DMS 273 (cell line): ENCODE measurements around the gene MAP3K10.
A peak's percentile ranks its signal among the peaks of the same experiment; 100 is the strongest.

Experiments used
- DNase-seq: peaks from one replicate; lab custom pipeline; 2025; ENCODE audit not compliant: unreplicated experiment; lab: John Stamatoyannopoulos, UW

MAP3K10 gene

GRCh38 chr19:40232949-40233810, 42.0 kb downstream of the MAP3K10 start:
- DNase-seq: no peak

GRCh38 chr19:40233811-40234389, 42.7 kb downstream of the MAP3K10 start:
- DNase-seq: no peak

GRCh38 chr19:40234429-40235237, 43.4 kb downstream of the MAP3K10 start:
- no peak for DNase-seq

- no peak for DNase-seq
These were observed 44.2 kb downstream of the MAP3K10 start for GRCh38 chr19:40235238-40236025.

- DNase-seq: no peak
These were observed 44.8 kb downstream of the MAP3K10 start for GRCh38 chr19:40236026-40236355.

- no peak for DNase-seq
These were observed 45.1 kb downstream of the MAP3K10 start for GRCh38 chr19:40236366-40236765.

- no peak for DNase-seq
These were observed 46.6 kb downstream of the MAP3K10 start for GRCh38 chr19:40237791-40238190.

- DNase-seq: no peak
These were observed 47.5 kb downstream of the MAP3K10 start for GRCh38 chr19:40238775-40239174.

- DNase-seq: no peak
These were observed 48.4 kb downstream of the MAP3K10 start for GRCh38 chr19:40239415-40240226.

GRCh38 chr19:40240332-40240731, 49.1 kb downstream of the MAP3K10 start:
- DNase-seq: no peak

GRCh38 chr19:40241125-40241808, 50.0 kb downstream of the MAP3K10 start:
- DNase-seq: no peak

- no peak for DNase-seq
These were observed 50.7 kb downstream of the MAP3K10 start for GRCh38 chr19:40241809-40242384.

GRCh38 chr19:40242480-40242879, 51.3 kb downstream of the MAP3K10 start:
- DNase-seq: no peak

GRCh38 chr19:40243181-40243580, 52.0 kb downstream of the MAP3K10 start:
- no peak for DNase-seq

- DNase-seq: no peak
These were observed 53.5 kb downstream of the MAP3K10 start for GRCh38 chr19:40244579-40245317.

GRCh38 chr19:40245506-40246128, 54.4 kb downstream of the MAP3K10 start:
- no peak for DNase-seq

GRCh38 chr19:40246292-40247073, 55.3 kb downstream of the MAP3K10 start:
- DNase-seq: peak; percentile 68
